Measurements from ENCODE around the gene LRRC26.
"Not testable (repeated sequence)": the region's sequence is repeated elsewhere in the genome, so short reads cannot be mapped to it uniquely, and the experiment has no call there.

Gene LRRC26

DNA sequence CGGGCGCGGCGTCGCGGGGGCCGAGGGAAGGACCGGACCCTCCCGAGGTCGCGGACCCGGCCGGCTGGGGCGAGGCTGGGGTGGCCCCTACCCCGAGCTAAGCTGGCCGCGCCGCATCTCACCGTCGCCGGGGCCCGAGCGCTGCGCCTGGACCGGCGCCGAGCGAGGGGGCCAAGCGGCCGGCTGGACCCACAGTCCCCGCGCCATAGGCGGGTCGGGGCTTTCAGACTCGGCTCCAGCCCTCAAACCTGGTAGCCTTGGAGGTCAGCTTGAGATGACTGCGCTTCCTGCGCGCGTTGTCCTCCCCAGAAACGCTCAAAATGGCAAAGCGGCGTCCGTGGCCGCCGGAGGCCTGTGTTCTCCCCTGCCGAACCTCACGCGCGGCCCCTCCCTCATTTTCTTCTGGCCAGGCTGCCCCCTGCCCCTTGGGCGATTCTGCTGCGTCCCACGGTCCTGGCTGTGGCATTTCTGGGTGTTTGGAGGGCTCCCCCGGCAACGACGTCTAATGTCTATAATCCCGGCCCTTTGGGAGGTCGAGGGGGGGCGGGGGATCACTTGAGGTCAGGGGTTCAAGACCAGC is 39.6 kb downstream of the LRRC26 start:
- FAIRE-seq, result no peak

DNA sequence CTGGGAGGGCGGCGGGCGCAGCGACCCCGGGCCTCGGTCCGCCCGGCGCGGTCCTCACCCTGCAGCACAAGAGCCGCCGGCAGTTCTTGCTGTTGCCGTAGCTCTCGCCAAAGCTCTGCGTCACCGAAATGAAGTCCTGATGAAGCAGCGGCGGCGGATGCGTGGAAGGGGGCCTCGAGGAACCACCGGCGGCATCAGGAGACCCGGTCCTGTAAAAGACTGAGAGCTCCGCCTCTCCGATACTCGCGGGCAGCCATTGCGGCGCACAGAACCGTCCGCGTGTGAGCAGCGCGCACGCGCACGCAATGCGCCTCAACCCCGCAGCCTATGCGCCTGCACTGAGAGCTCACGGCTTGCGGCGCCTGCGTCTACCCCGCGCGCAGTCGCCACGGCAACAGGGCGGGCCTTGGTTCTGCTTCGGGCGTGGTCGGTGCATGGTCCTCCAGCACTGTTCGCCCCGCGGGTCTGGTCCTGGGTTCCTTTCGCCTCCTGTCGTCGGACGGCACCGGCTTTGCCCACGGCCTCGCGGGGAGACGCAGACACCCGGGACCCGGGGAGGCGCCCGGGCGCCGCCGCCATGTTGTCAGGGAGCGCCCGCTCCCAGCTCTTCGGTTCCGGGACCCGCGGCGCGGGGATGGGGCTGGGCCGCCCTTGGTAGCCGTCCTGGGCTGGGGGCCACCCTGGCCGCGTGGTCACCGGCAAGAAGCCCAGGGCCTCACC is 40.2 kb downstream of the LRRC26 start:
- FAIRE-seq, result no peak

DNA sequence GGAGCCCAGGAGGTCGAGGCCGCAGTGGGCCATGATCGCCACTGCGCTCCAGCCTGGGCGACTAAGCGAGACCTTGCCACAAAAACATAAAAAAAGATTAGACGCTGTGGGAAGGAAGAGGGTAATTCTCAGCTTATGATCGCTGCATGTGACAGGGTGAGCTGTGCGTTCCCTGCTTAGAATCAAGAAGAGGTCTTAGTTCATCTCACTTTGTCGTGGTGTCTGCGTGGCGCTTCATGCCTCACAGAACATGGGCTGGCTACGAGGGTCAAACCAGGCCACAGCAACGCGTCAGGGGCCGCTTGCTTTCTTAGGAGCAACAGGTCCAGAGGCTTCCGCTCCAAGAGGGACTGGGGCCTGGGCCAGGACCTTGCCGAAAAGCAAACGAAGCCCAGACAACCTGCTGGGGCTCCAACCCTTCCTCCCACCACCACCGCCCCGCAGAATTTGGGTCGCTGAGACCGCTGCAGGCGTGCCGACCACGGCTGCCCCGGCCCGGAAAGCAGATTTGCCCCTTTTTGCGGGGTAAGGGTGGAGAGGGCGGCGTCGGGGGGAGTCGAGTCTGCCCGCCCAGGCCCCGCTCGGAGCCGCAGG is 40.9 kb downstream of the LRRC26 start:
- FAIRE-seq, result no peak

DNA sequence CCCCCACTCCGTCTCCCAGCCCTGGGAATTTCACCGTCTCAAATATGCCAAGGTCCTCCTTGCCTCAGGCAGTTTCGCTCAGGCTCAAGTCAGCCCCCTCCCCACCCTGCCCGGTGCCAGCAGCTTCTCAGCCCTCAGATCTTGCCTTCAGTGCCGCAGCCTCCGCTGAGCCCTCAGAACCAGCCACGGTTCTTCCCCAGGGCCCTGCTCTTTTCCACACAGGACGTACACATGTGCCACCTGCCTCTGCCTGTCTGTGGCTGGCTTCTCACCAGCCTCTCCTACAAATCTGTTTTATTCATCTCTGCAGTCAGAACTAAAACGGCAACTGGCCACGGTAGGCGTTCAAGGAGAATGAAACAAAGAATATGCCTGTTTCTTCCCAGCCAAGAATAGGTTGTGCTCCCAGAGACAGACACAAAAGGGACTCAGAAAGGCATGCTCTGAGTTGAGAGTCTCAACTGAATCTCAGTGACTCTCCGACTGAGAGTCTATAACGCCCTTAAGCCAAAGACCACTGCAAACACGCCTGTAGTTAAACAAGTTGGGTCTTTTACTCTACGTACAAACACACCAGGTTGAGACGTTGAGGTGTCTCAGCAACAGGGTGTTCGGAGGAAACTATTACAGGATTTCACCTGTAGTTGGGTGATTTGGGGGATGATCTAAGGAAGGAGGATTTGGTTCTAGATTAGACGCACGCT is 41.5 kb downstream of the LRRC26 start:
- no peak for FAIRE-seq

DNA sequence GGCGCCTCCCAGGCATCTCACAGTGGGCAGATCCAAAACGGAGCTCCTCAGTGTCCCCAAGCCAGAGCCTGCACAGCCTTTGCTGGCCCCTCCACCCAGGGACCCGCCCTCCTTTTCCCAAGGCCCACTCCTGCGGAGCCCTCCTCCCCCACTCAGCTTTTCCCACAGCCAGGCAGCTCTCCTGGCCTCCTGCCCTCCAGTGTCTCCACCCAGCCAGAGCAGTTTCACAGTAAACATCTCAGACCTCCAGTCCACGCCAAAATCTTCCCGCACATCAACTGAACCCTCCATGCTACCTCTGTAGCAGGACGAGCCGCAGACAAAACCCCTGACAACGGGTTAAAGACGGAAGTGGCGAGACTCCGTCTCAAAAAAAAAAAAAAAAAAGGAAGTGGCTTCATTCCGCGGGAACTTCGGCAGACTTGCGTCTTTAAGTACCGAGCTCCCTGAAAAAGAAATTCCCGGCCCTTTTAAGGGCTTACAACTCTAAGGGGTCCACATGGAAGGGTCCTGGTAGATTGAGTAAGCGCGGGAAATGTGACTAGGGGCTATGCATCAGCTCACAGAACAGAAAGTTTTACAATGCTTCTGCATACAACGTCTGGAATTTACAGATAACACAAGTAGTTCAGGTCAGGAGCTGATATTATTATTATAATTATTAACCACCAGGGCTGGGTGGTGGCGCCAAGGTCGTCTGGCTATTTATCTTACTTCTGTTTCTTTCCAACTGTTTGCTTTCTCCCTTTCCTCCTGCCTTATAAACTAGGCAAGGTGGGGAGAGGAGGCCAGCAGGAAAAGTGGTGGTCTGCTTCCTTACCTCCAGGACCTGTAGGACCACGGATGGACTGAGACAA is 42.3 kb downstream of the LRRC26 start:
- FAIRE-seq, result no peak

DNA sequence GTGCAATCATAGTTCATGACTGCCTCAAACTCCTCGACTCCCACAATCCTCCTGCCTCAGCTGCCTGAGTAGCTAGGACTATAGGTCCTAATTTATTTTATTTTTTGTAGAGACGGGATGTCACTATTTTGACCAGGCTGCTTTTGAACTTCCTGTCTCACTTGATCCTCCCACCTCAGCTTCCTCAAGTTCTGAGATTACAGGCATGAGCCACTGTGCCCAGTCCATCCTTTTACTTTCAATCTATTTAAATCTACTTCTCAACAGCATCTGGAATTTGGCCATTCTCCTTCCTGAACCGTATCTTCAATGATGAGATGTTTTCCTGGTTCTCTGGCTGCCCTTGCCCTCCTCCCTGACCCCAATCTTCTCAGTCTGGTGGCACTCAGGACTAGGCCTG is 43.1 kb downstream of the LRRC26 start:
- FAIRE-seq, result no peak

DNA sequence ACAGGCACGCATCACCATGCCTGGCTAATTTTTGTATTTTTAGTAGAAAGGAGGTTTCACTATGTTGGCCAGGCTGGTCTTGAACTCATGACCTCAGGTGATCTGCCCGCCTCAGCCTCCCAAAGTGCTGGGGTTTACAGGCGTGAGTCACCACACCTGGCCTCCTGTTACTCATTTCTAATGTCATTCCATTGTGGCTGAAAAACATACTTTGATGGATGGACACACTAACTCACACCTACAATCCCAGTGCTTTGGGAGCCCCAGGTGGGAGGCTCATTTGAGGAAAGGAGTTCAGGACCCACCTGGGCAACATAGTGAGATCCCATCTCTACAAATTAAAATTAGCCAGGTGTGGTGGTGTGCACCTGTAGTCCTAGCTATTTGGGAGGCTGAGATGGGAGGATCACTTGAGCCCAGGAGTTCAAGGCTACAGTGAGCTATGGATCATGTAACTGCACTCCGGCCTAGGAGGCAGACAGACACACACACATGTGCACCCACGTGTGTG is 45.8 kb downstream of the LRRC26 start:
- FAIRE-seq, result not testable (repeated sequence)

DNA sequence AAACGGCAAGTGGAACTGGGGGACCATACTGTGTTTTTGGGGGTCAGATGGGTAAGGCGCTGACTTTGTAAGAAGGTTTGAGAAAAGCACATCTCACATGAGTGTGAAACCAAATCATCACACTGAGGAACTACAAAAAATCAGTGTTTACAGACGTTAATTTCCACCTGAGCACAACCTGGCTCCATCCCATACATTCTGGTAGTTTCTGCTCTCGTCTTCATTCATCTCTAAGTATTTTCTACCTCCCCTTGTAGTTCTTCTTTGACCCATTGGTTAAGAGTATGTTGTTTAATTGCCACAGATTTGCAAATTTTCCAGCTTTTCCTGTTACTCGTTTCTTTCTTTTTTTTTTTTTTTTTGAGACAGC is 46.4 kb downstream of the LRRC26 start:
- FAIRE-seq, result no peak

DNA sequence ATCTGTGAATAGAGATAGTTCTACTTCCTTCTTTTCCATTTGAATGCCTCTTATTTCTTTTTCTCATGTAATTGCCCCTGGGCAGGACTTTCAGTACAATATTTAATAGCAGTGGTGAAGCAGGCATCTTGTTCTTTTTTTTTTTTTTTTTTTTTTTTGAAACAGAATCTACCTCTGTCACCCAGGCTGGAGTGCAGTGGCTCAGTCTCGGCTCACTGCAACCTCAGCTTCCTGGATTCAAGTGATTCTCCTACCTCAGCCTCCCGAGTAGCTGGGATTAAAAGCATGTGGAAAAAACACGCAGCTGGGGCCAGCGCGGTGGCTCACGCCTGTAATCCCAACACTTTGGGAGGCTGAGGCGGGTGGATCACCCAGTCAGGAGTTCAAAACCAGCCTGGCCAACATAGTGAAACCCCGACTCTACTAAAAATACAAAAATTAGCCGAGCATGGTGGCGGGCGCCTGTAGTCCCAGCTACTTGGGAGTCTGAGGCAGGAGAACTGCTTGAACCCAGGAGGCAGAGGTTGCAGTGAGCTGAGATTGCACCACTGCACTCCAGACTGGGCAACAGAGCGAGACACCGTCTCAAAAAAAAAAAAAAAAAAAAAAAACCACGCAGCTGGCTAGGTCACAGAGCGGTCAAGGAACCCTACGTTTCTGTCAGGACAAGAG is 46.9 kb downstream of the LRRC26 start:
- not testable (repeated sequence) for FAIRE-seq

DNA sequence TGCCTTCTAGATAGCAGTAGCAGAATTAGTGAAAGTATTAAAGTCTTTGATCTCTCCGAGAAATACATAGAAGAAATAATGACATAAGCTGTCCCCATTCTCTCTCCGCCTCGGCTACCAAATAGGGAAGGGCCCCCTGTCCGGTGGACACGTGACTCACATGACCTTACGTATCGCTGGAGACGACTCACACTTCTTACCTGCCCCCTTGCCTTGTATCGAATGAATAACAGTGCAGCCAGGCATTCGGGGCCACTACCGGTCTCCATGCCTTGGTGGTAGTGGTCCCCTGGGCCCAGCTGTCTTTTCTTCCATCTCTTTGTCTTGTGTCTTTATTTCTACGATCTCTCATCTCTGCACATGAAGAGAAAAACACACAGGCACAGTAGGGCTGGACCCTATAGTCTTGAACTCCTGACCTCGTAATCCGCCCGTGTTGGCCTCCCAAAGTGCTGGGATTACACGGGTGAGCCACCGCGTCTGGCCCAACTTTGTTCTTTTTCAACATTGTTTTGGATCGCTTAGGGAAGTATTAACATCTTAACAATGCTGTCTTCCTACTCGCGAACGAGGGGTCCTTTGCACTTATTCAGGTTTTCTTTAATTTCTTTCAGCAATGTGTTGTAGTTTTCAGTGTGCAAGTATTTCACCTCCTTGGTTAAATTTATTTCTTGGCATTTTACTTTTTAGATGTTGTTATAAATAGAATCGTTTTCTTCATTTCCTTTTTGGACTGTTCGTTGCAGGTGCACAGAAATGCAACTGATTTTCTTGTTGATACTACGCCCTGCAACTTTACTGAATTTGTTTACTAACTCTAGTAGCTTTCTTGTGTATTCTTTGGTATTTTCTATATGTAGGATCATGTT is 47.7 kb downstream of the LRRC26 start:
- FAIRE-seq, result not testable (repeated sequence)

All from TTC549 (cell line).